K562 (cell line): ENCODE results near the gene TMEM214. TPM values are rescaled to one million over a fixed set of nuclear protein-coding genes. Genes with fewer than 3 reads are reported as not detected.

Experiments
- ATF1 ChIP-seq, 2 experiments: fragments of 450-650 bp in 1 of 2; IDR thresholded peaks; 2 replicates each; pipeline ENCODE4 v1.6.1; 2016; ENCODE audit warnings: missing compliant biosample characterization in 1 of 2, missing genetic modification characterization in 1 of 2
- ATF4 ChIP-seq: fragments of 450-650 bp; formaldehyde crosslinking; IDR thresholded peaks from 2 replicates; pipeline ENCODE4 v1.4.0; 2022; ENCODE audit warnings: mild to moderate bottlenecking, moderate library complexity
- CBFB ChIP-seq: sonication (generic); formaldehyde crosslinking; IDR thresholded peaks from 2 replicates; pipeline ENCODE4 v1.4.0; 2020; ENCODE audit warnings: mild to moderate bottlenecking, missing genetic modification reagents
- DMBX1 ChIP-seq: fragments of 250-450 bp; sonication (Bioruptor Pico); IDR thresholded peaks from 2 replicates; pipeline ENCODE4 v1.8.0; 2022; ENCODE audit warnings: inconsistent platforms, mild to moderate bottlenecking, moderate library complexity, borderline replicate concordance
- FOXP1 ChIP-seq: sonication (generic); formaldehyde crosslinking; IDR thresholded peaks from 2 replicates; pipeline ENCODE4 v1.8.0; 2022; ENCODE audit warnings: mild to moderate bottlenecking, missing genetic modification reagents
- GATAD2B ChIP-seq: fragments of 450-650 bp; IDR thresholded peaks from 2 replicates; pipeline ENCODE4 v1.6.1; 2017; ENCODE audit warnings: mild to moderate bottlenecking, borderline replicate concordance
- HDAC3 ChIP-seq: fragments of 450-650 bp; IDR thresholded peaks from 2 replicates; pipeline ENCODE4 v1.6.1; 2018; ENCODE audit warnings: borderline replicate concordance, mild to moderate bottlenecking, moderate library complexity; ENCODE audit not compliant: partially characterized antibody
- OTX1 ChIP-seq: fragments of 450-650 bp; formaldehyde crosslinking; IDR thresholded peaks from 2 replicates; pipeline ENCODE4 v1.4.0; 2022; ENCODE audit warnings: mild to moderate bottlenecking
- RBBP5 ChIP-seq: fragments of 200-600 bp; sonication (generic); IDR thresholded peaks from 2 replicates; pipeline ENCODE4 v1.6.1; 2012; ENCODE audit warnings: borderline replicate concordance, mild to moderate bottlenecking, low read length, control low read depth, inconsistent platforms; ENCODE audit not compliant: insufficient read depth, poor library complexity, severe bottlenecking
- SIRT6 ChIP-seq: IDR thresholded peaks from one replicate; pipeline ENCODE4 v1.6.1; 2012; ENCODE audit warnings: low read depth, mild to moderate bottlenecking, control low read depth, inconsistent platforms, low read length, moderate library complexity
- SUPT5H ChIP-seq: fragments of 450-650 bp; IDR thresholded peaks from 2 replicates; pipeline ENCODE4 v1.6.1; 2016
- ZBED1 ChIP-seq: IDR thresholded peaks from 2 replicates; pipeline ENCODE4 v1.6.1; 2014
- ZNF282 ChIP-seq: sonication (generic); formaldehyde crosslinking; IDR thresholded peaks from 2 replicates; pipeline ENCODE4 v1.8.1; 2023; ENCODE audit warnings: missing genetic modification reagents
- ZZZ3 ChIP-seq: fragments of 450-650 bp; IDR thresholded peaks from 2 replicates; pipeline ENCODE4 v1.6.1; 2016; ENCODE audit warnings: antibody characterized with exemption, mild to moderate bottlenecking, moderate library complexity
- polyA plus RNA-seq, 8 experiments: library from polyadenylated mRNA; depleted of rRNA in 4 of 8; stranded (reverse) in 5 of 8; unstranded in 3 of 8; fragments of >200 nt; fragmentation: Nextera tagmentation in 2 of 8; fragmentation: Illumina TruSeq in 1 of 8; extraction: Ambion mirVana in 2 of 8; extraction: Trizol in 1 of 8; gene quantifications; 2 replicates each; pipeline versions ENCODE4 v1.2.1 to v1.2.3, GENCODE V29; 2011 to 2014; ENCODE audit warnings: inconsistent platforms in 1 of 8, missing spikeins in 1 of 8
- total RNA-seq, 7 experiments: library from RNA; depleted of rRNA in 6 of 7; stranded (reverse); fragments of >200 nt in 6 of 7; fragmentation: Illumina TruSeq in 2 of 7; extraction: Trizol in 2 of 7; gene quantifications; 2 replicates each; pipeline versions ENCODE4 v1.2.1 to v1.2.3, GENCODE V29; 2011 to 2021; ENCODE audit warnings: low replicate concordance in 1 of 7
- TF ChIP-seq, protein P1 (sequence below): fragments of 250-450 bp; sonication (Bioruptor Pico); IDR thresholded peaks from 2 replicates; pipeline ENCODE4 v1.9.0; 2021; ENCODE audit warnings: mild to moderate bottlenecking, inconsistent platforms
- TF ChIP-seq, protein P2 (sequence below): fragments of 250-450 bp; sonication (Bioruptor Pico); IDR thresholded peaks from 2 replicates; pipeline ENCODE4 v1.5.0; 2021; ENCODE audit warnings: mild to moderate bottlenecking, moderate library complexity
- TF ChIP-seq, protein P3 (sequence below): IDR thresholded peaks from 2 replicates; pipeline ENCODE4 v1.6.1; 2014; ENCODE audit warnings: antibody characterized with exemption
- TF ChIP-seq, protein P4 (sequence below): fragments of 250-450 bp; sonication (Bioruptor Pico); IDR thresholded peaks from 2 replicates; pipeline ENCODE4 v1.5.0; 2021

The TMEM214 gene
- total and polyA plus RNA-seq, 9 of the 15 experiments (the other 6 are each of a cell fraction or from before 2014, with no cell fraction given) = 11.4 to 81.4 (median 44.1) TPM

- TF ChIP-seq, protein P1, sequence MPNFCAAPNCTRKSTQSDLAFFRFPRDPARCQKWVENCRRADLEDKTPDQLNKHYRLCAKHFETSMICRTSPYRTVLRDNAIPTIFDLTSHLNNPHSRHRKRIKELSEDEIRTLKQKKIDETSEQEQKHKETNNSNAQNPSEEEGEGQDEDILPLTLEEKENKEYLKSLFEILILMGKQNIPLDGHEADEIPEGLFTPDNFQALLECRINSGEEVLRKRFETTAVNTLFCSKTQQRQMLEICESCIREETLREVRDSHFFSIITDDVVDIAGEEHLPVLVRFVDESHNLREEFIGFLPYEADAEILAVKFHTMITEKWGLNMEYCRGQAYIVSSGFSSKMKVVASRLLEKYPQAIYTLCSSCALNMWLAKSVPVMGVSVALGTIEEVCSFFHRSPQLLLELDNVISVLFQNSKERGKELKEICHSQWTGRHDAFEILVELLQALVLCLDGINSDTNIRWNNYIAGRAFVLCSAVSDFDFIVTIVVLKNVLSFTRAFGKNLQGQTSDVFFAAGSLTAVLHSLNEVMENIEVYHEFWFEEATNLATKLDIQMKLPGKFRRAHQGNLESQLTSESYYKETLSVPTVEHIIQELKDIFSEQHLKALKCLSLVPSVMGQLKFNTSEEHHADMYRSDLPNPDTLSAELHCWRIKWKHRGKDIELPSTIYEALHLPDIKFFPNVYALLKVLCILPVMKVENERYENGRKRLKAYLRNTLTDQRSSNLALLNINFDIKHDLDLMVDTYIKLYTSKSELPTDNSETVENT (CRISPR knock-in tag) = no peak
- TF ChIP-seq, protein P2, sequence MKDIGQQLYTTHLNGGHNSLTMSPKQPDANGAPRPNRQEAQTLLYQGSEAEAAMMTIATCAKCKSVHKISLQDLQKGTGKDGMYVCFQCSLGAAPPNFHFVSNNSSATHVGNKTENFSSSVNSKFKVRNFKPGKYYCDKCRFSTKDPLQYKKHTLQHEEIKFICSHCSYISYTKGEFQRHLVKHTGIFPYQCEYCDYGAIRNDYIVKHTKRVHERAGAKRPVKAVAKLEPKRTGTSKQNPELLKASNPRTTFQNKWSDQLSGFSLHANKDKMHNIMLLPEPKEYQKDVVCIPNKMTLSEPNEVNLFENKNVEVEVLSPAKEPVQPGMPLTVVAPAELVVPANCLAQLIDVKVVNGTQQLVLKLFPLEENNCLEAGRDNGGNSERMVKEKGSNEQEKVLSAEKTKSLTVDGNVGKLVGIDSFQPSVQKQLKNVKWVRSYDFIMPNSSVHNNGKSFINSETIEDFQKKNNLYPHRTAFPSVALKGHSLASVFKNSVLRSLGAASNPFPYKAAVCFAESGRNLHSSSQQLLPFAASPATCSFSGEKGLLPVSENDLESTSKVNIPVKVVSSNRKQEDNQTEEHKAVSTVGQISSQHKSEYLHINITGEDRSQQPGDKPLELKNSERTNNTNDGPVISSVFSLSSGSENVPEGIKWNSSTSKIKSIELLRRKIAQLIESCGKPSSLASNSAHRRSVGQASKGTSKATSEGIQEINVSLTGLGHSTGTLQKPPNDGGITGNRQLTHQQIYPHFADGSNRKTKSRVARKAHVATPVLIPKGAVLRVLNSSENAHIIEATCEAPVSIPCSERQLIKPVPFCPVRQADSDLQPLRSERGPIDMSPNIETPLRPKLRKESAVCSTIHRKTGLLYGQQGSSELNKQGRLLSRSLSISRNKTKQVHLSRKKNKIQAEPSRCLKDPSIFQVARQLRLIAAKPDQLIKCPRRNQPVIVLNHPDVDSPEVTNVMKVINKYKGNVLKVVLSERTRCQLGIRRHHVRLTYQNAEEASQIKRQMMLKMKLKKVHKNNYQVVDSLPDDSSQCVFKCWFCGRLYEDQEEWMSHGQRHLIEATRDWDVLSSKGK (CRISPR knock-in tag) = no peak
- TF ChIP-seq SIRT6 = no peak
- peak; percentile 63; the same call in 1 of the 2 replicates for TF ChIP-seq DMBX1 (CRISPR knock-in tag)
- TF ChIP-seq OTX1 (CRISPR knock-in tag) = no peak
- no peak for TF ChIP-seq ZBED1
- no peak for TF ChIP-seq ATF1 (CRISPR knock-in tag; IDR thresholded peaks at IDR 0.05)
- peak; percentile 22 for TF ChIP-seq ATF1 (tag; IDR thresholded peaks at IDR 0.05)
- TF ChIP-seq, protein P3, sequence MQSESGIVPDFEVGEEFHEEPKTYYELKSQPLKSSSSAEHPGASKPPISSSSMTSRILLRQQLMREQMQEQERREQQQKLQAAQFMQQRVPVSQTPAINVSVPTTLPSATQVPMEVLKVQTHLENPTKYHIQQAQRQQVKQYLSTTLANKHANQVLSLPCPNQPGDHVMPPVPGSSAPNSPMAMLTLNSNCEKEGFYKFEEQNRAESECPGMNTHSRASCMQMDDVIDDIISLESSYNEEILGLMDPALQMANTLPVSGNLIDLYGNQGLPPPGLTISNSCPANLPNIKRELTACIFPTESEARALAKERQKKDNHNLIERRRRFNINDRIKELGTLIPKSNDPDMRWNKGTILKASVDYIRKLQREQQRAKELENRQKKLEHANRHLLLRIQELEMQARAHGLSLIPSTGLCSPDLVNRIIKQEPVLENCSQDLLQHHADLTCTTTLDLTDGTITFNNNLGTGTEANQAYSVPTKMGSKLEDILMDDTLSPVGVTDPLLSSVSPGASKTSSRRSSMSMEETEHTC = no peak
- no peak; the same call in 1 of the 2 replicates for TF ChIP-seq ATF4 (CRISPR knock-in tag)
- 0 out of 2 replicates have a peak, but pooled peaks have one; percentile 42 for TF ChIP-seq GATAD2B
- no peak for TF ChIP-seq FOXP1 (CRISPR knock-in tag)
- TF ChIP-seq, protein P4, sequence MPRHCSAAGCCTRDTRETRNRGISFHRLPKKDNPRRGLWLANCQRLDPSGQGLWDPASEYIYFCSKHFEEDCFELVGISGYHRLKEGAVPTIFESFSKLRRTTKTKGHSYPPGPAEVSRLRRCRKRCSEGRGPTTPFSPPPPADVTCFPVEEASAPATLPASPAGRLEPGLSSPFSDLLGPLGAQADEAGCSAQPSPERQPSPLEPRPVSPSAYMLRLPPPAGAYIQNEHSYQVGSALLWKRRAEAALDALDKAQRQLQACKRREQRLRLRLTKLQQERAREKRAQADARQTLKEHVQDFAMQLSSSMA (CRISPR knock-in tag) = no peak
- TF ChIP-seq ZNF282 = no peak
- no peak for TF ChIP-seq SUPT5H
- no peak for TF ChIP-seq CBFB (CRISPR knock-in tag)
- TF ChIP-seq HDAC3 = peak; percentile 55
- no peak for TF ChIP-seq ZZZ3
- TF ChIP-seq RBBP5 = peak; percentile 70
Measured at GRCh38 chr2:27006602-27007415, 26.0 kb upstream of the TMEM214 start (continued).
